HG03175 (cell line): ENCODE data around the gene MACROD2.
"Not testable (repeated sequence)": the region's sequence is repeated elsewhere in the genome, so short reads cannot be mapped to it uniquely, and the experiment has no call there.

Source experiments
- ATAC-seq: cut with Tn5 transposase; IDR thresholded peaks from one replicate; pipeline ENCODE4 v1.9.1; 2021; ENCODE audit warnings: mild to moderate bottlenecking, moderate library complexity; ENCODE audit not compliant: unreplicated experiment

Gene MACROD2

GRCh38 chr20:14963262-14963663 lies 967.9 kb downstream of the MACROD2 start:
- no peak for ATAC-seq

- ATAC-seq = no peak
These were observed 970.9 kb downstream of the MACROD2 start for GRCh38 chr20:14966203-14966602.

GRCh38 chr20:14966808-14967207 lies 971.5 kb downstream of the MACROD2 start:
- no peak for ATAC-seq

GRCh38 chr20:14972256-14972655 lies 976.9 kb downstream of the MACROD2 start:
- ATAC-seq = no peak

- ATAC-seq = no peak
These were observed 977.4 kb downstream of the MACROD2 start for GRCh38 chr20:14972690-14973089.

- ATAC-seq = no peak
These were observed 984.2 kb downstream of the MACROD2 start for GRCh38 chr20:14979453-14979986.

- not testable (repeated sequence) for ATAC-seq
These were observed 986.2 kb downstream of the MACROD2 start for GRCh38 chr20:14981486-14981885.

GRCh38 chr20:14982324-14982723 lies 987.0 kb downstream of the MACROD2 start:
- not testable (repeated sequence) for ATAC-seq

- ATAC-seq = no peak
These were observed 989.0 kb downstream of the MACROD2 start for GRCh38 chr20:14984305-14984704.

GRCh38 chr20:14984768-14985622 lies 989.7 kb downstream of the MACROD2 start:
- no peak for ATAC-seq

GRCh38 chr20:14986026-14986655 lies 990.8 kb downstream of the MACROD2 start:
- peak; percentile 58 for ATAC-seq

GRCh38 chr20:14986656-14987055 lies 991.3 kb downstream of the MACROD2 start:
- no peak for ATAC-seq

GRCh38 chr20:14989535-14990290 lies 994.4 kb downstream of the MACROD2 start:
- ATAC-seq = no peak

GRCh38 chr20:14991023-14991422 lies 995.7 kb downstream of the MACROD2 start:
- no peak for ATAC-seq

- ATAC-seq = no peak
These were observed 996.8 kb downstream of the MACROD2 start for GRCh38 chr20:14992153-14992552.

GRCh38 chr20:14992961-14993360 lies 997.6 kb downstream of the MACROD2 start:
- no peak for ATAC-seq

GRCh38 chr20:14996883-14997672 lies 1001.8 kb downstream of the MACROD2 start:
- ATAC-seq = no peak

GRCh38 chr20:14997791-14998190 lies 1002.5 kb downstream of the MACROD2 start:
- no peak for ATAC-seq

- ATAC-seq = no peak
These were observed 1010.1 kb downstream of the MACROD2 start for GRCh38 chr20:15005300-15005986.

- no peak for ATAC-seq
These were observed 1016.3 kb downstream of the MACROD2 start for GRCh38 chr20:15011631-15012030.
